ENCODE measurements around the gene DTHD1. TPM values are rescaled to one million over a fixed set of nuclear protein-coding genes. Genes with fewer than 3 reads are reported as not detected.

Gene DTHD1
- total RNA-seq, 1 donor from 2014 or later, result not detected

GRCh38 chr4:36323816-36324419, 42.5 kb downstream of the DTHD1 start:
- H2AFZ ChIP-seq (replicated peaks), result peak overlapping the region; percentile 1
- no peaks in the 10 kb centered on the region for H3K36me3 ChIP-seq
- no peak for DNase-seq (ENCODE audit: low spot score)
- H3K4me1 Mint-ChIP-seq, result peaks cover 10% of the 10 kb centered on the region
- H3F3A ChIP-seq (ENCODE audit: low read depth), result no peaks in the 10 kb centered on the region
- H3K79me2 ChIP-seq (ENCODE audit: low read depth), result no peaks in the 10 kb centered on the region
- no peaks in the 10 kb centered on the region for H3K36me3 Mint-ChIP-seq
- H3K27me3 ChIP-seq, result no peaks in the 10 kb centered on the region
- no peaks in the 10 kb centered on the region for H3K9me3 ChIP-seq (ENCODE audit: low read depth)
- H3K27me3 Mint-ChIP-seq (ENCODE audit: insufficient read depth, low read depth), result no peaks in the 10 kb centered on the region
- H3K27ac ChIP-seq, result no peak overlapping the region
- H3K4me3 Mint-ChIP-seq, result no peak overlapping the region
- no peak overlapping the region for H3K27ac Mint-ChIP-seq
- peaks cover under 1% of the 10 kb centered on the region for H3K9me3 Mint-ChIP-seq
- H4K20me1 ChIP-seq (ENCODE audit: low read depth), result no peaks in the 10 kb centered on the region
- no peak for TF ChIP-seq EZH2 (IDR thresholded peaks at IDR 0.05)
- TF ChIP-seq EZH2phosphoT487 (IDR thresholded peaks at IDR 0.05), result no peak
- no peak for TF ChIP-seq CTCF (IDR thresholded peaks at IDR 0.05)
- H3K9ac ChIP-seq, result no peak overlapping the region
- H3K4me1 ChIP-seq, result no peaks in the 10 kb centered on the region
- no peak overlapping the region for H3K4me2 ChIP-seq
- H3K4me3 ChIP-seq, result no peak overlapping the region

GRCh38 chr4:36324808-36325207, 43.4 kb downstream of the DTHD1 start:
- Histone ChIP-seq H4K20me1 (ENCODE audit: low read depth) (no peaks in the 10 kb centered on the region), H3K4me3 (no peak overlapping the region), H3K79me2 (ENCODE audit: low read depth) (no peaks in the 10 kb centered on the region), H3K27me3 (no peaks in the 10 kb centered on the region), H3F3A (ENCODE audit: low read depth) (no peaks in the 10 kb centered on the region), H3K27ac (no peak overlapping the region), H3K9me3 (ENCODE audit: low read depth) (no peaks in the 10 kb centered on the region), H3K9ac (no peak overlapping the region), H3K4me2 (no peak overlapping the region), H2AFZ (replicated peaks) (no peak overlapping the region), H3K36me3 (no peaks in the 10 kb centered on the region), H3K4me1 (no peaks in the 10 kb centered on the region)
- Mint-ChIP-seq H3K4me3 (no peak overlapping the region), H3K9me3 (no peaks in the 10 kb centered on the region), H3K4me1 (peaks cover 10% of the 10 kb centered on the region), H3K27me3 (ENCODE audit: insufficient read depth, low read depth) (no peaks in the 10 kb centered on the region), H3K36me3 (no peaks in the 10 kb centered on the region), H3K27ac (no peak overlapping the region)
- DNase-seq (ENCODE audit: low spot score), result no peak
- TF ChIP-seq EZH2phosphoT487 (IDR thresholded peaks at IDR 0.05) (no peak), EZH2 (IDR thresholded peaks at IDR 0.05) (no peak), CTCF (IDR thresholded peaks at IDR 0.05) (no peak)

DNA sequence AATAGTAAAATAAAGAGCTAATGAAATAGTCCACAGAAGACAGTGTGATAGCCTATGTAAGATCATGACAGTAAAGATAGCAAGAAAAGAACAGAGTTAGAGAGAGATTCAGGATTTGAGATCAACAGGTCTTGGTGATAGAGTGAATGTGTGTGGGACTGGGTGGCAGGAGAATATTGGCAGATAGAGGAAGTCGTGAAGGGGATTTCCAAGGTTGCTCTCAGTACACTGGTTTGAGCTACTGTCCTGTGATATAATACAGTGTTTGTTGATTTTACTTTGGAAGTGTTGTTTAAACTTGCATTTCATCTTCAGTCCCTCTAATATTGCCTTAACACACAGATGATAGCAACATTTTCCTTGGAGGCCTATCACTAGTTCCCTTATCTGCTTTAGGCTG, 44.1 kb downstream of the DTHD1 start:
- Histone ChIP-seq H3K9ac (no peak overlapping the region), H3K79me2 (ENCODE audit: low read depth) (no peaks in the 10 kb centered on the region), H3K4me2 (no peak overlapping the region), H3F3A (ENCODE audit: low read depth) (no peaks in the 10 kb centered on the region), H3K27ac (no peak overlapping the region), H2AFZ (replicated peaks) (no peak overlapping the region), H3K4me1 (no peaks in the 10 kb centered on the region), H3K27me3 (no peaks in the 10 kb centered on the region), H4K20me1 (ENCODE audit: low read depth) (no peaks in the 10 kb centered on the region), H3K36me3 (no peaks in the 10 kb centered on the region), H3K9me3 (ENCODE audit: low read depth) (no peaks in the 10 kb centered on the region), H3K4me3 (no peak overlapping the region)
- H3K9me3 Mint-ChIP-seq, result no peaks in the 10 kb centered on the region
- no peaks in the 10 kb centered on the region for H3K36me3 Mint-ChIP-seq
- H3K27ac Mint-ChIP-seq, result no peak overlapping the region
- DNase-seq (ENCODE audit: low spot score), result no peak
- TF ChIP-seq CTCF (IDR thresholded peaks at IDR 0.05), result no peak
- TF ChIP-seq EZH2 (IDR thresholded peaks at IDR 0.05), result no peak
- no peak for TF ChIP-seq EZH2phosphoT487 (IDR thresholded peaks at IDR 0.05)
- no peaks in the 10 kb centered on the region for H3K27me3 Mint-ChIP-seq (ENCODE audit: insufficient read depth, low read depth)
- H3K4me1 Mint-ChIP-seq, result peaks cover 10% of the 10 kb centered on the region
- no peak overlapping the region for H3K4me3 Mint-ChIP-seq

All from neural progenitor cell (in vitro differentiated cells).